HG03571 (cell line): ENCODE results near the gene PCDHGA4.
A peak's percentile ranks its signal among the peaks of the same experiment; 100 is the strongest.
"Not testable (repeated sequence)": the region's sequence is repeated elsewhere in the genome, so short reads cannot be mapped to it uniquely, and the experiment has no call there.

Experiments used
- ATAC-seq: cut with Tn5 transposase; IDR thresholded peaks from one replicate; pipeline ENCODE4 v1.9.1; 2021; ENCODE audit not compliant: unreplicated experiment

Gene PCDHGA4

DNA sequence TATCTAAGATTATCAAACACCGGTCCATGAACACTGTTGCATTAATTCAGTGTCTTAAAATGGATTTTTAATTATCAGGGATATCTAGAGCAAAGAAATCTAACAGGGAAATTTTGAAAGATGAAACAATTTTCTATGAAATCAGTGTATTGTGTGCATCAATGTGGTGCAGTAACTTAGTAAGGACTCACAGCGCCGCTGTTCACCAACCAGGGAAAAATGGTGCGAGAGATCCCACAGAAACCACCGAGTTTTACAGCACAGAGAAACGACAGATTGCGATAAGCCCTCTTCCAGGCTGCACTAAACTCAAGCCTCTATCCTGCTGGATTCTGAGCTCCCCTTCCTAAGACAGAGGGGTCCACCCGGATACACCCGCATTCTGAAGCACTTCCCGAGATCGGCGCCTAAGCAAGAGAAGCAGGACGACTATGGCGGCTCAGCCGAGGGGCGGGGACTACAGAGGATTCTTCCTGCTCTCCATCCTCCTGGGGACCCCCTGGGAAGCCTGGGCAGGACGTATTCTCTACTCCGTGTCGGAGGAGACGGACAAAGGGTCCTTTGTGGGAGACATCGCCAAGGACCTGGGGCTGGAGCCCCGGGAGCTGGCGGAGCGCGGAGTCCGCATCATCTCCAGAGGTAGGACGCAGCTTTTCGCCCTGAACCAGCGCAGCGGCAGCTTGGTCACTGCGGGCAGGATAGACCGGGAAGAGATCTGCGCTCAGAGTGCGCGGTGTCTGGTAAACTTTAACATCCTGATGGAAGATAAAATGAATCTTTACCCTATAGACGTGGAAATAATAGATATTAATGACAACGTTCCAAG, 27.9 kb downstream of the PCDHGA4 start, which contains the start of gene PCDHGA7:
TSS of gene PCDHGA7 (plus strand) at position 274 of the 826 bp plus-strand sequence. CDS start at position 432, 158 bp downstream.
- no peak for ATAC-seq

- no peak for ATAC-seq
These were observed 28.5 kb downstream of the PCDHGA4 start for GRCh38 chr5:141383345-141383744.

DNA sequence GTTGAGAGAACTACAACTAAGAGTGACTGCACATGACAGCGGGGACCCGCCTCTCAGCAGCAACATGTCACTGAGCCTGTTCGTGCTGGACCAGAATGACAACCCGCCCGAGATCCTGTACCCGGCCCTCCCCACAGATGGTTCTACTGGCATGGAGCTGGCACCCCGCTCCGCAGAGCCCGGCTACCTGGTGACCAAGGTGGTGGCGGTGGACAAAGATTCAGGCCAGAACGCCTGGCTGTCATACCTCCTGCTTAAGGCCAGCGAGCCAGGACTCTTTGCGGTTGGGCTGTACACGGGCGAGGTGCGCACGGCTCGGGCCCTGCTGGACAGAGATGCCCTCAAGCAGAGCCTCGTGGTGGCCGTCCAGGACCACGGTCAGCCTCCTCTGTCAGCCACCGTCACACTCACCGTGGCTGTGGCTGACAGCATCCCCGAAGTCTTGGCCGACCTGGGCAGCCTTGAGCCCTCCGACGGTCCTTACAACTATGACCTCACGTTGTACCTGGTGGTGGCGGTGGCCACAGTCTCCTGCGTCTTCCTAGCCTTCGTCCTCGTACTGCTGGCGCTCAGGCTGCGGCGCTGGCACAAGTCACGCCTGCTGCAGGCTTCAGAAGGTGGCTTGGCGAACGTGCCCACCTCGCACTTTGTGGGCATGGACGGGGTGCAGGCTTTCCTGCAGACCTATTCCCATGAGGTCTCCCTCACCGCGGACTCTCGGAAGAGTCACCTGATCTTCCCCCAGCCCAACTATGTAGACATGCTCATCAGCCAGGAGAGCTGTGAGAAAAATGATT, 29.8 kb downstream of the PCDHGA4 start:
- no peak for ATAC-seq

DNA sequence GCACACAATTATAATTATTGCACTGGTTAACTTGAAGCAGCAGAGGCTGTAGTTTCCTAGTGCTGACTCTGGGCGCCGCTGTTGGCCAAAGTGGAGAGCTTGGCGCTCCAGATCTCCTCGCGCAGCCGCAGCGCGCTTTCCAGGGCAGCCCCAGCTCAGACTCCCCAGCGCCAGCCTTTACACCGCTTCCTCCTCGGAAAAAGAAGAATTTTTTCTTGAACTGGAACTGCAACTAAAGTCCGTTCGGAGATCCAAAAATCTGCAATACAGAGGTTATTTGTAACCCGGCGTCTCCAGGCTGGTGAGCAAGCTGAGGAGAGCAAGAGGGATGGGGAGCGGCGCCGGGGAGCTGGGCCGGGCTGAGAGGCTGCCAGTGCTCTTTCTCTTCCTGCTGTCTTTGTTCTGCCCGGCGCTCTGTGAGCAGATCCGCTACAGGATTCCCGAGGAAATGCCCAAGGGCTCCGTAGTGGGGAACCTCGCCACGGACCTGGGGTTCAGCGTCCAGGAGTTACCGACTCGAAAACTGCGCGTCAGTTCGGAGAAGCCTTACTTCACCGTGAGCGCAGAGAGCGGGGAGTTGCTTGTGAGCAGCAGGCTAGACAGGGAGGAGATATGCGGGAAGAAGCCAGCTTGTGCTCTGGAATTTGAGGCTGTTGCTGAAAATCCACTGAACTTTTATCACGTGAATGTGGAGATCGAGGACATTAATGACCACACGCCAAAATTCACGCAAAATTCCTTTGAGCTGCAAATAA, 32.9 kb downstream of the PCDHGA4 start, which contains the start of gene PCDHGB4:
TSS of gene PCDHGB4 (plus strand) at position 142 of the 755 bp plus-strand sequence. CDS start at position 329, 187 bp downstream.
- ATAC-seq, result not testable (repeated sequence)

- no peak for ATAC-seq
These were observed 33.8 kb downstream of the PCDHGA4 start for GRCh38 chr5:141388661-141389060.

DNA sequence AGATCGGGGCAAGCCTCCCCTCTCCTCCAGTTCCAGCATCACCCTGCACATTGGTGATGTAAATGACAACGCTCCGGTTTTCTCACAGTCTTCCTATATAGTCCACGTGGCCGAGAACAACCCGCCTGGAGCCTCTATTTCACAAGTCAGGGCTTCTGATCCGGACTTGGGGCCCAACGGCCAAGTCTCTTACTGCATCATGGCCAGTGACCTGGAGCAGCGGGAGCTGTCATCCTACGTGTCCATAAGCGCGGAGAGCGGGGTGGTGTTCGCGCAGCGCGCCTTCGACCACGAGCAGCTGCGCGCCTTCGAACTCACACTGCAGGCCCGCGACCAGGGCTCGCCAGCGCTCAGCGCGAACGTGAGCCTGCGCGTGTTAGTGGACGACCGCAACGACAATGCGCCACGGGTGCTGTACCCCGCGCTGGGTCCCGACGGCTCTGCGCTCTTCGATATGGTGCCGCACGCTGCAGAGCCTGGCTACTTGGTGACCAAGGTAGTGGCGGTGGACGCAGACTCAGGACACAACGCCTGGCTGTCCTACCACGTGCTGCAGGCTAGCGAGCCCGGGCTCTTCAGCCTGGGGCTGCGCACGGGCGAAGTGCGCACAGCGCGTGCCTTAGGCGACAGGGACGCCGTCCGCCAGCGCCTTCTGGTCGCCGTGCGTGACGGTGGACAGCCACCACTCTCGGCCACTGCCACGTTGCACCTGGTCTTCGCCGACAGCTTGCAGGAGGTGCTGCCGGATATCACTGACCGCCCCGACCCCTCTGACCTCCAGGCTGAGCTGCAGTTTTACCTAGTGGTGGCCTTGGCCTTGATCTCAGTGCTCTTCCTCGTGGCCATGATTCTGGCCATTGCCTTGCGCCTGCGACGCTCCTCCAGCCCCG, 34.6 kb downstream of the PCDHGA4 start:
- no peak for ATAC-seq

- ATAC-seq, result no peak
These were observed 37.8 kb downstream of the PCDHGA4 start, which contains the start of gene PCDHGA8 for GRCh38 chr5:141392429-141393198. PCDHGA8 (plus strand) TSS chr5:141392633; CDS start chr5:141392814, 181 bp downstream.

DNA sequence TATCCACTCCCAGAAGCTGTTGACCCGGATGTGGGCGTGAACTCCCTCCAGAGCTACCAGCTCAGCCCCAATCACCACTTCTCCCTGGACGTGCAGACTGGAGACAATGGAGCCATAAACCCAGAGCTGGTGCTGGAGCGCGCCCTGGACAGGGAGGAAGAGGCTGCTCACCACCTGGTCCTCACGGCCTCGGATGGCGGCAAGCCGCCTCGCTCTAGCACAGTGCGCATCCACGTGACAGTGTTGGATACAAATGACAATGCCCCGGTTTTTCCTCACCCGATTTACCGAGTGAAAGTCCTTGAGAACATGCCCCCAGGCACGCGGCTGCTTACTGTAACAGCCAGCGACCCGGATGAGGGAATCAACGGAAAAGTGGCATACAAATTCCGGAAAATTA, 38.4 kb downstream of the PCDHGA4 start:
- no peak for ATAC-seq

GRCh38 chr5:141394401-141395187, 39.8 kb downstream of the PCDHGA4 start:
- not testable (repeated sequence) for ATAC-seq

GRCh38 chr5:141397756-141398551, 43.1 kb downstream of the PCDHGA4 start, which contains the start of gene PCDHGB5:
PCDHGB5 (plus strand) TSS chr5:141397947; CDS start chr5:141398128, 181 bp downstream.
- peak; percentile 88 for ATAC-seq

- no peak for ATAC-seq
These were observed 43.8 kb downstream of the PCDHGA4 start for GRCh38 chr5:141398608-141399007.

- no peak for ATAC-seq
These were observed 44.9 kb downstream of the PCDHGA4 start for GRCh38 chr5:141399555-141400258.

DNA sequence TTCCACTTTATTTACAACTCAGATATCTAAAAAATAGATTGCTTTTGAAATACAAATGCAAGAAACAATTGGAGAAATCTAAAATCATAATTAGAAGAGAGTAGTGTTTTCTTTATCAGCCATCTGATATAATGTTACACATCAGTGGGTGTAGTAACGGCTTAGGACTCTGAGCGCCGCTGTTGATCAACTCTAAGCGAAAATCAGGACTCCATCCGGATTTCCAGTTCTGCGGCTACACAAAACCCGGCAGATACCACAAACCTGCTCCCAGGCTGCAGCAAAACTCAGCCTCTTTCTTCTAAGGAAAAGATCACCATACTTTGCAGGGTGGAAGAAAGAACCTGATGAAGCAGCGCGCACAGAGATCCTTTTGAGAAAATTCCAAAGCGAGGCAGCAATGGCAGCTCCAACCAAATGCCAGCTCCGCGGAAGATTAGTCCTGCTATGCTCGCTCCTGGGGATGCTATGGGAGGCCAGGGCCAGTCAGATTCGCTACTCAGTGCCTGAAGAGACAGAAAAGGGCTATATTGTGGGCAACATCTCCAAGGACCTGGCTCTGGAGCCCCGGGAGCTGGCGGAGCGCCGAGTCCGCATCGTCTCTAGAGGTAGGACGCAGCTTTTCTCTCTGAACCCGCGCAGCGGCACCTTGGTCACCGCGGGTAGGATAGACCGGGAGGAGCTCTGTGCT, 47.9 kb downstream of the PCDHGA4 start, which contains the start of gene PCDHGA9:
TSS of gene PCDHGA9 (plus strand) at position 226 of the 691 bp plus-strand sequence. CDS start at position 401, 175 bp downstream.
- ATAC-seq, result no peak

- no peak for ATAC-seq
These were observed 48.6 kb downstream of the PCDHGA4 start for GRCh38 chr5:141403387-141403786.
